ENCODE results near the gene BSPRY. TPM values are rescaled to one million over a fixed set of nuclear protein-coding genes. Genes with fewer than 3 reads are reported as not detected.

The BSPRY gene
- 10 to 100 TPM; 11.7 to 12.2 TPM for total RNA-seq

- Mint-ChIP-seq H3K27ac (peak within 1 kb of the TSS; percentile 87), H3K9me3 (no peaks in the 10 kb centered on the region), H3K4me1 (peaks cover 54% of the 10 kb centered on the region), H3K27me3 (peaks cover 7% of the 10 kb centered on the region), H3K4me3 (peak within 1 kb of the TSS; percentile 83), H3K36me3 (peaks cover 4% of the 10 kb centered on the region)
- peak; percentile 64 for DNase-seq
Observed at GRCh38 chr9:113349445-113350094, at the start of gene BSPRY. Gene BSPRY (plus strand): TSS chr9:113349541. CDS start chr9:113349580, 39 bp downstream.

- no peak overlapping the region for H3K4me3 Mint-ChIP-seq
- H3K36me3 Mint-ChIP-seq, result no peaks in the 10 kb centered on the region
- DNase-seq, result no peak
- H3K9me3 Mint-ChIP-seq, result no peaks in the 10 kb centered on the region
- H3K4me1 Mint-ChIP-seq, result no peaks in the 10 kb centered on the region
- no peaks in the 10 kb centered on the region for H3K27me3 Mint-ChIP-seq
- H3K27ac Mint-ChIP-seq, result no peak overlapping the region
Observed at GRCh38 chr9:113299800-113300292, 49.5 kb upstream of the BSPRY start.

GRCh38 chr9:113301548-113301947 is 47.8 kb upstream of the BSPRY start:
- no peaks in the 10 kb centered on the region for H3K9me3 Mint-ChIP-seq
- no peak overlapping the region for H3K4me3 Mint-ChIP-seq
- H3K27ac Mint-ChIP-seq, result no peak overlapping the region
- no peaks in the 10 kb centered on the region for H3K36me3 Mint-ChIP-seq
- no peaks in the 10 kb centered on the region for H3K4me1 Mint-ChIP-seq
- DNase-seq, result no peak
- no peaks in the 10 kb centered on the region for H3K27me3 Mint-ChIP-seq

- Mint-ChIP-seq H3K36me3 (no peaks in the 10 kb centered on the region), H3K4me1 (no peaks in the 10 kb centered on the region), H3K9me3 (no peaks in the 10 kb centered on the region), H3K27me3 (no peaks in the 10 kb centered on the region), H3K4me3 (no peak within 1 kb of the TSS), H3K27ac (no peak within 1 kb of the TSS)
- DNase-seq, result no peak
Observed at GRCh38 chr9:113302792-113303418, 46.4 kb upstream of the BSPRY start, which contains the start of gene RNF183. Gene RNF183 (minus strand): TSS chr9:113303376. CDS start chr9:113298184, 5,192 bp downstream.

GRCh38 chr9:113306566-113306965 is 42.8 kb upstream of the BSPRY start:
- Mint-ChIP-seq H3K27ac (no peak overlapping the region), H3K36me3 (no peaks in the 10 kb centered on the region), H3K27me3 (no peaks in the 10 kb centered on the region), H3K4me1 (no peaks in the 10 kb centered on the region), H3K9me3 (no peaks in the 10 kb centered on the region), H3K4me3 (no peak overlapping the region)
- DNase-seq, result no peak

- Mint-ChIP-seq H3K27me3 (no peaks in the 10 kb centered on the region), H3K36me3 (no peaks in the 10 kb centered on the region), H3K9me3 (no peaks in the 10 kb centered on the region), H3K4me3 (no peak overlapping the region), H3K27ac (no peak overlapping the region), H3K4me1 (no peaks in the 10 kb centered on the region)
- no peak for DNase-seq
Observed at GRCh38 chr9:113307396-113307975, 41.9 kb upstream of the BSPRY start.

- peak; percentile 11 for DNase-seq
- no peaks in the 10 kb centered on the region for H3K36me3 Mint-ChIP-seq
- no peak overlapping the region for H3K4me3 Mint-ChIP-seq
- no peaks in the 10 kb centered on the region for H3K4me1 Mint-ChIP-seq
- no peak overlapping the region for H3K27ac Mint-ChIP-seq
- no peaks in the 10 kb centered on the region for H3K27me3 Mint-ChIP-seq
- no peaks in the 10 kb centered on the region for H3K9me3 Mint-ChIP-seq
Observed at GRCh38 chr9:113309204-113309813, 40.0 kb upstream of the BSPRY start.

GRCh38 chr9:113310538-113310937 is 38.8 kb upstream of the BSPRY start:
- Mint-ChIP-seq H3K27ac (no peak overlapping the region), H3K4me3 (no peak overlapping the region), H3K9me3 (no peaks in the 10 kb centered on the region), H3K4me1 (no peaks in the 10 kb centered on the region), H3K36me3 (no peaks in the 10 kb centered on the region), H3K27me3 (no peaks in the 10 kb centered on the region)
- DNase-seq, result no peak

GRCh38 chr9:113311961-113312360 is 37.4 kb upstream of the BSPRY start:
- H3K27ac Mint-ChIP-seq, result no peak overlapping the region
- no peak overlapping the region for H3K4me3 Mint-ChIP-seq
- no peaks in the 10 kb centered on the region for H3K4me1 Mint-ChIP-seq
- H3K27me3 Mint-ChIP-seq, result no peaks in the 10 kb centered on the region
- no peak for DNase-seq
- H3K36me3 Mint-ChIP-seq, result no peaks in the 10 kb centered on the region
- no peaks in the 10 kb centered on the region for H3K9me3 Mint-ChIP-seq

- Mint-ChIP-seq H3K27ac (no peak overlapping the region), H3K27me3 (no peaks in the 10 kb centered on the region), H3K4me1 (no peaks in the 10 kb centered on the region), H3K9me3 (no peaks in the 10 kb centered on the region), H3K36me3 (no peaks in the 10 kb centered on the region), H3K4me3 (no peak overlapping the region)
- no peak for DNase-seq
Observed at GRCh38 chr9:113313261-113313660, 36.1 kb upstream of the BSPRY start.

GRCh38 chr9:113315231-113315630 is 34.1 kb upstream of the BSPRY start:
- no peak overlapping the region for H3K27ac Mint-ChIP-seq
- no peaks in the 10 kb centered on the region for H3K4me1 Mint-ChIP-seq
- no peaks in the 10 kb centered on the region for H3K27me3 Mint-ChIP-seq
- H3K36me3 Mint-ChIP-seq, result peaks cover 2% of the 10 kb centered on the region
- H3K4me3 Mint-ChIP-seq, result no peak overlapping the region
- DNase-seq, result no peak
- H3K9me3 Mint-ChIP-seq, result no peaks in the 10 kb centered on the region

GRCh38 chr9:113316030-113316429 is 33.3 kb upstream of the BSPRY start:
- no peak overlapping the region for H3K4me3 Mint-ChIP-seq
- peaks cover 2% of the 10 kb centered on the region for H3K36me3 Mint-ChIP-seq
- DNase-seq, result no peak
- H3K27me3 Mint-ChIP-seq, result no peaks in the 10 kb centered on the region
- H3K9me3 Mint-ChIP-seq, result no peaks in the 10 kb centered on the region
- no peak overlapping the region for H3K27ac Mint-ChIP-seq
- H3K4me1 Mint-ChIP-seq, result no peaks in the 10 kb centered on the region

- Mint-ChIP-seq H3K4me3 (no peak overlapping the region), H3K4me1 (no peaks in the 10 kb centered on the region), H3K27me3 (no peaks in the 10 kb centered on the region), H3K27ac (no peak overlapping the region), H3K36me3 (peaks cover 2% of the 10 kb centered on the region), H3K9me3 (no peaks in the 10 kb centered on the region)
- no peak for DNase-seq
Observed at GRCh38 chr9:113317777-113318176, 31.6 kb upstream of the BSPRY start.

- Mint-ChIP-seq H3K27ac (no peak overlapping the region), H3K9me3 (no peaks in the 10 kb centered on the region)
Observed at GRCh38 chr9:113319054-113319453, 30.3 kb upstream of the BSPRY start.

GRCh38 chr9:113320051-113320450 is 29.3 kb upstream of the BSPRY start:
- no peak overlapping the region for H3K27ac Mint-ChIP-seq
- no peaks in the 10 kb centered on the region for H3K4me1 Mint-ChIP-seq
- no peak overlapping the region for H3K4me3 Mint-ChIP-seq
- no peaks in the 10 kb centered on the region for H3K27me3 Mint-ChIP-seq
- H3K36me3 Mint-ChIP-seq, result peaks cover 2% of the 10 kb centered on the region
- DNase-seq, result no peak
- H3K9me3 Mint-ChIP-seq, result no peaks in the 10 kb centered on the region

More at GRCh38 chr9:113319054-113319453, 30.3 kb upstream of the BSPRY start:
- Mint-ChIP-seq H3K4me3 (no peak overlapping the region), H3K4me1 (no peaks in the 10 kb centered on the region), H3K36me3 (peaks cover 2% of the 10 kb centered on the region), H3K27me3 (no peaks in the 10 kb centered on the region)
- DNase-seq, result no peak

Measured in activated naive CD8-positive, alpha-beta T cell treated with anti-CD3 and anti-CD28 coated beads for 36 hours (primary cell).